Fibroblast of mammary gland (primary cell): ENCODE measurements around the gene GRK3.

Source experiments
- DNase-seq: peaks from one replicate; pipeline ENCODE4 v3.0.0-alpha.2; 2010; ENCODE audit warnings: low read depth
- H3K4me3 ChIP-seq: 2 replicates; pipeline ENCODE4 v1.5.1; 2011; ENCODE audit warnings: low read depth, mild to moderate bottlenecking, low read length, moderate library complexity; ENCODE audit not compliant: control insufficient read depth
- CTCF ChIP-seq: conservative IDR thresholded peaks from 2 replicates; pipeline ENCODE4 v1.5.1; 2011; ENCODE audit warnings: low read depth, low read length, inconsistent platforms; ENCODE audit not compliant: control insufficient read depth, insufficient read depth

GRK3 gene

GRCh38 chr22:25641650-25642049 lies 77.2 kb downstream of the GRK3 start:
- no peak overlapping the region for H3K4me3 ChIP-seq
- no peak for TF ChIP-seq CTCF
- DNase-seq, result no peak

- no peak overlapping the region for H3K4me3 ChIP-seq
- TF ChIP-seq CTCF, result no peak
- DNase-seq, result no peak
Measured at GRCh38 chr22:25643232-25644000, 78.9 kb downstream of the GRK3 start.

- no peak for DNase-seq
- no peak for TF ChIP-seq CTCF
- H3K4me3 ChIP-seq, result no peak overlapping the region
Measured at GRCh38 chr22:25644122-25644521, 79.6 kb downstream of the GRK3 start.

GRCh38 chr22:25645266-25645665 lies 80.8 kb downstream of the GRK3 start:
- DNase-seq, result peak; percentile 65
- H3K4me3 ChIP-seq, result no peak overlapping the region
- TF ChIP-seq CTCF, result no peak

- no peak overlapping the region for H3K4me3 ChIP-seq
- DNase-seq, result peak; percentile 48
- TF ChIP-seq CTCF, result no peak
Measured at GRCh38 chr22:25645964-25646363, 81.5 kb downstream of the GRK3 start.

GRCh38 chr22:25650833-25651232 lies 86.4 kb downstream of the GRK3 start:
- H3K4me3 ChIP-seq, result no peak overlapping the region
- no peak for TF ChIP-seq CTCF
- no peak for DNase-seq
